Caki2 (cell line): ENCODE measurements around the gene ACER1. TPM values are rescaled to one million over a fixed set of nuclear protein-coding genes. Genes with fewer than 3 reads are reported as not detected.

Experiments
- DNase-seq: peaks from one replicate; pipeline ENCODE4 v3.0.0-alpha.2; 2015; ENCODE audit warnings: low read depth
- in situ Hi-C: cut with HindIII; loops from 2 replicates; pipeline ENCODE4 v1.10.0; 2016; ENCODE audit warnings: low sequenced_read_pairs, low pct_unique_long_range_greater_than_20kb, mixed read lengths
- total RNA-seq: library from RNA; depleted of rRNA; stranded (reverse); fragments of >200 nt; shearing (Covaris generic); gene quantifications from 2 replicates; pipeline ENCODE4 v1.2.3, GENCODE V29; 2014; ENCODE audit warnings: low replicate concordance

Gene ACER1
- total RNA-seq, 1 experiment from 2014 or later, result not detected

- in situ Hi-C loops, result no loop called here
These were observed 59.5 kb downstream of the ACER1 start for GRCh38 chr19:6273701-6274601.

GRCh38 chr19:6272913-6273600 lies 60.4 kb downstream of the ACER1 start:
- in situ Hi-C loops, result no loop called here

More at GRCh38 chr19:6273701-6274601, 59.5 kb downstream of the ACER1 start:
- no peak for DNase-seq

GRCh38 chr19:6272411-6272791 lies 61.0 kb downstream of the ACER1 start:
- no peak for DNase-seq
- in situ Hi-C loops, result no loop called here

More at GRCh38 chr19:6272913-6273600, 60.4 kb downstream of the ACER1 start:
- DNase-seq, result no peak

GRCh38 chr19:6271721-6272410 lies 61.5 kb downstream of the ACER1 start:
- no peak for DNase-seq
- in situ Hi-C loops, result no loop called here

- no peak for DNase-seq
- in situ Hi-C loops, result no loop called here
These were observed 62.2 kb downstream of the ACER1 start for GRCh38 chr19:6271251-6271650.

- in situ Hi-C loops, result no loop called here
- DNase-seq, result no peak
These were observed 62.6 kb downstream of the ACER1 start for GRCh38 chr19:6270822-6271221.

GRCh38 chr19:6270076-6270745 lies 63.2 kb downstream of the ACER1 start:
- in situ Hi-C loops, result no loop called here
- DNase-seq, result no peak

- in situ Hi-C loops, result no loop called here
These were observed 64.1 kb downstream of the ACER1 start for GRCh38 chr19:6269101-6269886.

GRCh38 chr19:6268382-6268771 lies 65.0 kb downstream of the ACER1 start:
- no peak for DNase-seq
- in situ Hi-C loops, result no loop called here

More at GRCh38 chr19:6269101-6269886, 64.1 kb downstream of the ACER1 start:
- DNase-seq, result no peak

GRCh38 chr19:6267552-6268381 lies 65.6 kb downstream of the ACER1 start:
- in situ Hi-C loops, result no loop called here

GRCh38 chr19:6264803-6265202 lies 68.6 kb downstream of the ACER1 start:
- in situ Hi-C loops, result no loop called here
- DNase-seq, result no peak

More at GRCh38 chr19:6267552-6268381, 65.6 kb downstream of the ACER1 start:
- DNase-seq, result no peak

GRCh38 chr19:6263735-6264444 lies 69.5 kb downstream of the ACER1 start:
- DNase-seq, result no peak
- in situ Hi-C loops, result no loop called here

- no peak for DNase-seq
- in situ Hi-C loops, result no loop called here
These were observed 70.1 kb downstream of the ACER1 start for GRCh38 chr19:6263306-6263705.

- in situ Hi-C loops, result no loop called here
- DNase-seq, result no peak
These were observed 70.9 kb downstream of the ACER1 start for GRCh38 chr19:6262519-6262918.

GRCh38 chr19:6261883-6262282 lies 71.5 kb downstream of the ACER1 start:
- DNase-seq, result no peak
- in situ Hi-C loops, result no loop called here

- in situ Hi-C loops, result no loop called here
- DNase-seq, result no peak
These were observed 72.3 kb downstream of the ACER1 start for GRCh38 chr19:6260912-6261650.
